Effector CD8-positive, alpha-beta T cell (primary cell): ENCODE results near the gene ATL2.
"Not testable (repeated sequence)": the region's sequence is repeated elsewhere in the genome, so short reads cannot be mapped to it uniquely, and the experiment has no call there.

Experiments used
- DNase-seq: peaks from one replicate; lab custom pipeline; 2025; lab: John Stamatoyannopoulos, UW
- total RNA-seq, 4 experiments: gene quantifications; one replicate each; lab custom pipeline; 2026; lab: John Stamatoyannopoulos, UW

Gene ATL2
- total RNA-seq, result 60.8 to 69.9 (median 66.2) reads per million in 4 experiments

DNA sequence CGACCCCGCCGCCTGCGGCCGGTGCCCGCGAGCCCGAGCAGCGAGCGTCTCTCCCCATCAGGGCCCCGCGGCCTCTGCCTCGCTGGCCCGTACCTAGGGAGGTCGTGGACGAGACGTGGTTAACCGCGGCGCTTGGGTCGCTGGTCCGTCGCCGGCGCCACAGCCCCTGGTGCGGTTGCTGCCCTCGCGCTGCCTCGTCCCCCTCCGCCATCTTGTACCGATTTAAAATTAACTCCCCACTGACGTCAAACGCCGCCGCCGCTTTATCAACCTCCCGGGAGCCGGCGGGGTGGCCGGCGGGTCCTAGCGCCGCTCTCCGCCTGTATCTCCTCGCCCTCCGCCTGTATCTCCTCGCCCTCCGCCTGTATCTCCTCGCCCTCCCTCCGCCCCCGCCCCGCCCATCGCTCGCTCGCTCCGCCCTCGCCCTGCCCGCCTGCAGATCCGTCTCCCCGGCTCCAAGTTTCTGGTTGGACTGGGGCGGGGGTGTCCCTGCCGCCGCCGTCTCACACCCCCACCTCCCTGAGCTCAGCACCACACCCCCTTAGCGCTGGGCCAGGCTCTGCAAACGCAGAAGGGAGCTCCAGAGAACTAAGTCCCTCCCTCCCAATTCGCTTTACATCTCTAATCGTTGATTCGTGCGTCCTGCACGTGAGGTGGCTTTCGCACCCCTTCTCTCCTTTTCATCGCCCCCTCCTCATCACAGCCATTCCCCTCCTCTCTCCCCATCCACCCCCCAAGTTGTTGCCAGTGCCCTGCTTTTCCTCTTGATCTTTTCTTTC, at the start of gene ATL2:
Gene ATL2 (minus strand): TSS at position 224 of the 779 bp plus-strand sequence. CDS start 13 bp downstream, at position 211.
- DNase-seq, result peak; percentile 83

DNA sequence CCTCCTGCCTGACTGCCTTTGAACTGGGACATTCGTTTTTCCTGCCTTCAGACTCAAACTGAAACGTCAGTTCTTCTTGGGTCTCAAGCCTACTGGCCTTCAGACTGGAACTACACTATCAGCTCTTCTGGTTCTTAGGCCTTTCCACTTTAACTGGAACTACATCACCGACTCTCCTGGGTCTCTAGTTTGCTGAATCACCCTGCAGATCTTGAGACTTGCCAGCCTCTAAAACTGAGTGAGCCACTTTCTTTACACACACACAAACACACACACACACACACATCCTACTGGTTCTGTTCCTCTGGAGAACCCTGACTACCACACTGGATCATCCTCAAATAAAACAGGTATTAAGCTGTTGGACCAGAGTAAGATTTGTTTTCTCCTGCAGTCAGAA, 46.7 kb upstream of the ATL2 start:
- DNase-seq, result no peak

- DNase-seq, result no peak
Measured at GRCh38 chr2:38421274-38422056, 44.4 kb upstream of the ATL2 start.

DNA sequence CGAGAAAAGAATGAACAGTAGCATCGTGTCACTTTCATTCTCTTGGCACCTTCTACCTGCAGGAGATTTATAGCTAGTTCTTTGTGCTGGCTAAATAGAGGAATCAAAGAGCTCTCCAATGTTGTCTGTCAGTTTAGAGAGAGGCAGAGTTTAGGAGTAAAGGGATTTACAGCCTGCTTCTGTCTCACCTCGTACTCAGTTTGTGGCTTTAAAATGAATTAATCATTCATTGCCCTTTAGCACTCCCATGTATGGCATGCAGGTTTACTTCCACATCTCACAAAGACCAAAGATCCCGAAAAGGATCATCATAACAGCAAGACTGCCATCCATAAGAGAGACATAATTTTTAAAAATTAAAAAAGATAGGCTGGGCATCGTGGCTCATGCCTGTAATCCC, 42.4 kb upstream of the ATL2 start:
- DNase-seq, result no peak

DNA sequence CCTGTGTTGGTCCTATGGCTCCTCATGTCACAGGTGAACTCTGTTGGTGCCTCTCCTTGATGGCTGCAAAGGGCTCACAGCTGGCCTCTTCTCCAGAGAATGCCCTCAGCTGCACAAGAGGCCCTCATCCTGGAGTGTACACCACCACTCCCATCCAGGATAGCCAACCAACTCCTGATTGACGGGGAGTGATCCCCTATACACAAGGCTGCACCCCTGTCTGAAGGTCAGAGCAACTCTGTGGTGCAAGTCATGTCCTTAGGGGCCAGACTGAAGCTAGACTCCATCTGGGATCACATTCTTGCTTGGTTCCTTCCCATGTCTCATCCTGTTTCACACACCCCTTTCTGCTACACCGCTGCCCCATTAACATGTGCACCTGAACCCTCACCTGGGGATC, 41.7 kb upstream of the ATL2 start:
- no peak for DNase-seq

GRCh38 chr2:38417745-38418689, 40.9 kb upstream of the ATL2 start:
- no peak for DNase-seq

- DNase-seq, result no peak
Measured at GRCh38 chr2:38416296-38417036, 39.4 kb upstream of the ATL2 start.

DNA sequence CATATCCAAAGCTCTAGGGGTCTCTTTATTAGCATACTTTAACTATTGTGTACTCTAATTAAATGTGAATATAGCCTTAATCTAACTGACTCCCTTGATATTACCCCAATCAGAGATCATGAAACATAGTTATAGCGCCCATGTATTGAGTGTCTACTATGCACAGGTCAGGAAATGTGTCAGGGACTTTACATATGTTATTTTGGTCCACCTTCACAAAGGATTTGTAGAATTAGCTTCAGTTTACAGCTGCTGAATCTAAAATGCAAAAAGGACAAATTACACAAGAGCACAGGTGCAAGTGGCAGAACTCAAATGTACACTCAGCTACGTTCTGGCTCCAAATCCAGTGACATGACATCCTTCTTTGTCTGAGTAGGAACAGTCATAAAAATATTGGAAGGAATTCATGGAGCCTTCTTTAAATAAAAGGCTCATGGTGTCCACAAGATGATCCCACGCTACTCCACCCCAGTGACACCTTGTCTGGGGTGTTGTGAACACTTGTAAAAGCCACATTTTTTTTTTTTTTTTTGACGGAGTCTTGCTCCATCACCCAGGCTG, 38.7 kb upstream of the ATL2 start:
- DNase-seq, result no peak

GRCh38 chr2:38415023-38415422, 38.0 kb upstream of the ATL2 start:
- DNase-seq, result no peak

- DNase-seq, result not testable (repeated sequence)
Measured at GRCh38 chr2:38412235-38412871, 35.3 kb upstream of the ATL2 start.

DNA sequence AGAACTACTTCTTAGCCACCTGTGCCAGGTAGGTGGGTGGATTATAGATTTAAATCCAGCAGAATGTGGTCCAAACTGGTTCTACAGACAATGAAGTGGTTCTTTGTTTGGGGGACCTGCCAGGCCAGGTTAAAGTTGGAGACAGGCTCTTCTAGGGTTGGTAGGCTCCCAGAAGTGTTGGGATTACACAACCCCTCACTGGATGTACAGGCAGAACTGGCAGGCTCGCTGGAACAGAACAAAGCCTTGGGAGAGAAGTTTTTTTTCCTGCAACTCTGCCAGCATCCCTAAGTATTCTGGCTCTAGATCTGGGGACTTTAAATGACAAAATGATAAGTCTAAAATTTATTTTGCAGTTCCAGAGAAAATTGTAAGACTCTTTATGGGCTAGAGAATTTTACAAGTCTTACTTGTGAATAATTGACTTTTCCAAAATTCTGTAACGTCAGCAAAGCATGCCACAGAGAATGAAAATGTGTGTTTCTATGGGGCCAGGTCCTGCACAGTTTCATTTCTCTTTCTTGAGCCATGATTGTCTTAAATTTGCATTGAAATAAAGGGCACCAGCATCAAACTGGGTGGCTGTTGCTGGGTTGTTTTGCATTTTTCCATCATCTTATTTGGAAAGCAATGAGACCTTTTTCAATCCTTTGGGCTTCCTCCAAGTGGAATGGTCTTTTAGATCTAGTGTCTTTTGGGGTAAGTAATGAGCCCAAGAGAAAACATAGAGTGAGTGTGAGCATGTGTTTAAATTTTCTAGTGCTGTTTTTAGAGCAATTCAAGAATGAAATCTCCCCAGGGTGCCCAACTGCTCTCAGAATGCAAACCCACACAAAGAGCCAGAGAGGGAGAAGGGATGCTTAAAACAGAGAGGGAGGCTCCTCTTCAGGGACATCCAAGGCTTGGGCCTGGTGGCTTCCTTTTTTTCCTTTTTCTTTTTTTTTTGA, 32.4 kb upstream of the ATL2 start:
- no peak for DNase-seq

GRCh38 chr2:38407111-38407682, 30.1 kb upstream of the ATL2 start:
- no peak for DNase-seq

DNA sequence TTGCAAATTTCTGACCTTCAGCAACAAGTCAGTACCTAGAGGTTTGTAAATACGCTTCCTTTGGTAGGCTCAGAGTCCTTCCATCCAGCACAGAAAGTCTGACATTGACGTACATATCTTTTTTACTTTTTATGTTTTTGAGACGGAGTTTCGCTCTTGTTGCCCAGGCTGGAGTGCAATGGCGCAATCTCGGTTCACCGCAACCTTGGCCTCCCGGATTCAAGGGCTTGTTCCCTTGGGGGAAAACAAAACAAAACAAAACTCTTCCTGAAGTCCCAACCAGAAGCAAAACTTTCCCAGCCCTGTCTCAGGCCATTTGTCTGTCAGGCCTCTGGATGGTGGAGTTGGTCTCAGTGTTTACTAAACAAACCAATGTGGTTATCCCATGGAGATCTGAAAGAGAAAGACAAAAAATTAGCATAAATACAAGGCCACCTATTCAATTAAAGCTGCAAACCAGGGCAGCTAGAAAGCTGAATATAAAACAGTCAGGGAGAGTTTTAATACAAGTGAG, 29.6 kb upstream of the ATL2 start:
- DNase-seq, result no peak

- no peak for DNase-seq
Measured at GRCh38 chr2:38405917-38406596, 29.0 kb upstream of the ATL2 start.

GRCh38 chr2:38400513-38400912, 23.4 kb upstream of the ATL2 start:
- DNase-seq, result no peak

GRCh38 chr2:38398739-38399138, 21.7 kb upstream of the ATL2 start:
- no peak for DNase-seq

GRCh38 chr2:38394903-38395341, 17.8 kb upstream of the ATL2 start:
- no peak for DNase-seq

DNA sequence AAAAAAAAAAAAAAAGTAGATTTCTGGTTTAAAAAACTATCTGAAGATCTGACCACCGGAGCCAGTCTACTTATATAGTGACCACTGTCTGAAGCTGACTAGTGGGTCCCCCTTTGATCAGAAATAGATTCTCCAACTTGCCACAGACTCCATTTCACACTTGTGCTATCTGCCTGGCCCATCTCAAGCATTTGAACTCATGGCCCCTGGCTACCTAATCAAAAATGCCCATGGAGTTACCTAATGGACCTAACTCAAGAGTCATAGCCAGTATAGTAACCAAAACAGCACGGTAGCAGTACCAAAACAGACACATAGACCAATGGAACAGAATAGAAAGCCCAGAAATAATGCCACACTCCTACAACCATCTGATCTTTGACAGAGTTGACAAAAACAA, 17.0 kb upstream of the ATL2 start:
- DNase-seq, result no peak
